ENCODE measurements around the gene RBCK1. TPM values are rescaled to one million over a fixed set of nuclear protein-coding genes. Genes with fewer than 3 reads are reported as not detected.

RBCK1 gene
- polyA plus RNA-seq, 3 donors: 66.8 to 110 (median 70.8) TPM

DNA sequence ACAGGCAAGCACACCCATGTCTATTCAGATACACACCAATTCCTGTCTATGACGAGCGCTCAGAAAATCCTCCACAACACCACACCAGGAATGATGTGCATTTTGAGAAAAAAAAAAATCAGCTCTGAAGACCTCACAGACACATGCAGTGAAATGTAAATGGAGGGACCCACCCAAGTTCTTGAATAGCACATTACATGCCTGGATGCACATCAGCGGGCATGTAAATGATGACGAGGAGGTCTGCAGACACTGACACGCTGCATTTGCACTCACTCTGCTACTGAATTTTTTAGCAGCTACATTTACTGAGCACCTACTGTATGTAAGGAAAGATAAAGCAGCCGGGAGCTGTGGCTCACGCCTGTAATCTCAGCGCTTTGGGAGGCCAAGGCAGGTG lies 46.5 kb upstream of the RBCK1 start:
- Mint-ChIP-seq H3K4me3 (no peak overlapping the region), H3K27me3 (ENCODE audit: low read depth in 3 of 3) (peaks cover 0 to 4% (median 0%) of the 10 kb centered on the region in 3 donors), H3K9me3 (peaks cover 0 to 4% (median 0%) of the 10 kb centered on the region in 7 donors), H3K27ac (no peak overlapping the region), H3K4me1 (peaks cover 29% of the 10 kb centered on the region), H3K36me3 (no peaks in the 10 kb centered on the region)
- H3K4me1 ChIP-seq (ENCODE audit: control insufficient read depth in 1 of 2, insufficient read depth in 2 of 2, low read length in 2 of 2): peaks cover 17 to 19% of the 10 kb centered on the region in 2 donors
- no peak overlapping the region for H3K27ac ChIP-seq (ENCODE audit: low read depth in 1 of 2, low read length in 2 of 2)
- WGBS (ENCODE audit: insufficient coverage): no CpG with 5 or more reads among the region's 8 CpGs
- no peak overlapping the region for H3K4me3 ChIP-seq (replicated peaks in 1 of 3; ENCODE audit: low read depth in 2 of 3, low read length in 3 of 3)
- intact Hi-C loops (cut with micrococcal nuclease): no loop called here
- H3K4me2 ChIP-seq (replicated peaks; ENCODE audit: extremely low read depth, low read length, poor library complexity, severe bottlenecking): no peak overlapping the region
- no peaks in the 10 kb centered on the region for H3K36me3 ChIP-seq (replicated peaks in 1 of 2; ENCODE audit: control insufficient read depth in 1 of 2, insufficient read depth in 2 of 2, low read length in 2 of 2)
- no peaks in the 10 kb centered on the region for H4K20me1 ChIP-seq (ENCODE audit: insufficient read depth, low read length)
- no peaks in the 10 kb centered on the region for H3K79me2 ChIP-seq (ENCODE audit: insufficient read depth, low read length)
- H3K9ac ChIP-seq (ENCODE audit: insufficient read depth, low read length, poor library complexity, severe bottlenecking): no peak overlapping the region
- DNase-seq: no peak
- H3K27me3 ChIP-seq (ENCODE audit: control insufficient read depth in 2 of 2, insufficient read depth in 2 of 2, low read length in 2 of 2): no peaks in the 10 kb centered on the region
- H3K9me3 ChIP-seq (replicated peaks in 1 of 2; ENCODE audit: control insufficient read depth in 1 of 2, insufficient read depth in 1 of 2, low read length in 2 of 2): no peaks in the 10 kb centered on the region
- no peak for TF ChIP-seq CTCF (IDR thresholded peaks at IDR 0.05)
- no peak overlapping the region for H2AFZ ChIP-seq (ENCODE audit: insufficient read depth, low read depth, low read length, poor library complexity, severe bottlenecking)

DNA sequence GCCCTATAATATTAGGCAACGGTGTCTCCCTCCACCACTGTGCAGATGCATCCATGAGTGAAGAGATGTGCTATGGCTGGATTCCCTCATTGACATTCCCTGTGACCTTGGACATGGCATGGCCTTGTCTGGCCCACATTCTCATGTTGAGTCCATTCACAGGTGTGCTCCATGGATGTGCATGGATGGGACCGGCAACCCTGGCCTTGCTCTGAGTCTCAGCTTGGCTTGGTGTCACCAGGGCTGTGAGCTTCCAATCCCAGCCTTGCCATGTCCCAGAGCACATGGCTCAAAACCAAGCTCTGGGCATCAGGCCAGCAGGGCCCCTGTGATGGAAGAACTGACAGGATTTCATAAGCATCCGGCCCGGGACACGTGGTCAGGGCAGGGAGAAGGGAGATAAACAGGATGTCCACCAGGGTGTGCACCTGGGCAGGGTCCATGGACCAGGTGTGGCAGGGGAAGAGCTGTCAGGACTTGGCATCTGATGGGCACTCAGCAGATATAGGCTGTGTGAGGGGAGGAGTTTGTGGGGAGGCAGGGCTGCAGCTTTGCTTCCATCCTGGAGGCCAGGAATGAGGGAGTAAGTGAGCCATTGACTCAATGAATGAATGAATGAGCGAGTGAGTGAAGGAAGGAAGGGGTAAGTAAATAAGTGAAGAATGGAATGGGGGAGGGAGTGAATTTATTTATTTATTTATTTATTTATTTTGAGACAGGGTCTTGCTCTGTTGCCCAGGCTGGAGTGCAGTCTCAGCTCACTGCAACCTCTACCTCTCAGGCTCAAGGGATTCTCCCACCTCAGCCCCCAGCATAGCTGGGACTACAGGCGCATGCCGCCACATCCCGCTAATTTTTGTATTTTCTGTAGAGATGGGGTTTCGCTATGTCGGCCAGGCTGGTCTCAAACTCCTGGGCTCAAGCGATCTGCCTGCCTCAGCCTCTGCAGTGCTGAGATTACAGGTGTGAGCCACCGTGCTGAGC lies 45.5 kb upstream of the RBCK1 start:
- Mint-ChIP-seq H3K4me3 (no peak overlapping the region), H3K36me3 (no peaks in the 10 kb centered on the region), H3K9me3 (peaks cover 0 to 4% (median 0%) of the 10 kb centered on the region in 7 donors), H3K27me3 (ENCODE audit: low read depth in 3 of 3) (peaks cover 0 to 5% (median 0%) of the 10 kb centered on the region in 3 donors), H3K27ac (peak overlapping the region in 5 of 7 donors; percentile 65 to 86 (median 79)), H3K4me1 (peaks cover 29% of the 10 kb centered on the region)
- H3K9ac ChIP-seq (ENCODE audit: insufficient read depth, low read length, poor library complexity, severe bottlenecking): no peak overlapping the region
- no peak overlapping the region for H3K4me2 ChIP-seq (replicated peaks; ENCODE audit: extremely low read depth, low read length, poor library complexity, severe bottlenecking)
- no peak overlapping the region for H2AFZ ChIP-seq (ENCODE audit: insufficient read depth, low read depth, low read length, poor library complexity, severe bottlenecking)
- H3K4me1 ChIP-seq (ENCODE audit: control insufficient read depth in 1 of 2, insufficient read depth in 2 of 2, low read length in 2 of 2): peaks cover 17 to 19% of the 10 kb centered on the region in 2 donors
- no peaks in the 10 kb centered on the region for H3K36me3 ChIP-seq (replicated peaks in 1 of 2; ENCODE audit: control insufficient read depth in 1 of 2, insufficient read depth in 2 of 2, low read length in 2 of 2)
- intact Hi-C loops (cut with micrococcal nuclease): no loop called here
- no peaks in the 10 kb centered on the region for H3K27me3 ChIP-seq (ENCODE audit: control insufficient read depth in 2 of 2, insufficient read depth in 2 of 2, low read length in 2 of 2)
- H3K9me3 ChIP-seq (replicated peaks in 1 of 2; ENCODE audit: control insufficient read depth in 1 of 2, insufficient read depth in 1 of 2, low read length in 2 of 2): no peaks in the 10 kb centered on the region
- no peaks in the 10 kb centered on the region for H4K20me1 ChIP-seq (ENCODE audit: insufficient read depth, low read length)
- H3K27ac ChIP-seq (ENCODE audit: low read depth in 1 of 2, low read length in 2 of 2): no peak overlapping the region
- no peak overlapping the region for H3K4me3 ChIP-seq (replicated peaks in 1 of 3; ENCODE audit: low read depth in 2 of 3, low read length in 3 of 3)
- 28% methylated on average over 7 of the region's 13 CpGs for WGBS (ENCODE audit: insufficient coverage)
- TF ChIP-seq CTCF (IDR thresholded peaks at IDR 0.05): peak; percentile 59
- DNase-seq: peak; percentile 63 to 81 (median 75)
- H3K79me2 ChIP-seq (ENCODE audit: insufficient read depth, low read length): no peaks in the 10 kb centered on the region

Measured in CD14-positive monocyte (primary cell).